GM21717 (cell line): ENCODE data around the gene ADAMTS17.
A peak's percentile ranks its signal among the peaks of the same experiment; 100 is the strongest.

ENCODE experiments used
- ATAC-seq: cut with Tn5 transposase; IDR thresholded peaks from one replicate; pipeline ENCODE4 v1.9.1; 2021; ENCODE audit warnings: mild to moderate bottlenecking, moderate library complexity; ENCODE audit not compliant: unreplicated experiment

Gene ADAMTS17

GRCh38 chr15:100180921-100181320 is 160.9 kb downstream of the ADAMTS17 start:
- ATAC-seq = no peak

GRCh38 chr15:100175406-100176114 is 166.2 kb downstream of the ADAMTS17 start:
- no peak for ATAC-seq

GRCh38 chr15:100174904-100175275 is 166.9 kb downstream of the ADAMTS17 start:
- no peak for ATAC-seq

- no peak for ATAC-seq
Observed at GRCh38 chr15:100174159-100174903, 167.4 kb downstream of the ADAMTS17 start.

- ATAC-seq = no peak
Observed at GRCh38 chr15:100172356-100173024, 169.3 kb downstream of the ADAMTS17 start.

- no peak for ATAC-seq
Observed at GRCh38 chr15:100171411-100171810, 170.4 kb downstream of the ADAMTS17 start.

- ATAC-seq = peak; percentile 93
Observed at GRCh38 chr15:100170291-100171210, 171.2 kb downstream of the ADAMTS17 start.

- ATAC-seq = peak; percentile 16
Observed at GRCh38 chr15:100169615-100170290, 172.0 kb downstream of the ADAMTS17 start.

- ATAC-seq = no peak
Observed at GRCh38 chr15:100168787-100169186, 173.0 kb downstream of the ADAMTS17 start.

- ATAC-seq = no peak
Observed at GRCh38 chr15:100167884-100168375, 173.8 kb downstream of the ADAMTS17 start.

- ATAC-seq = no peak
Observed at GRCh38 chr15:100166313-100166712, 175.5 kb downstream of the ADAMTS17 start.

- ATAC-seq = no peak
Observed at GRCh38 chr15:100163961-100164360, 177.8 kb downstream of the ADAMTS17 start.

- ATAC-seq = no peak
Observed at GRCh38 chr15:100160953-100161352, 180.8 kb downstream of the ADAMTS17 start.

- no peak for ATAC-seq
Observed at GRCh38 chr15:100159436-100159835, 182.3 kb downstream of the ADAMTS17 start.

GRCh38 chr15:100158356-100158755 is 183.4 kb downstream of the ADAMTS17 start:
- no peak for ATAC-seq

GRCh38 chr15:100156201-100156600 is 185.6 kb downstream of the ADAMTS17 start:
- no peak for ATAC-seq

GRCh38 chr15:100154338-100154737 is 187.4 kb downstream of the ADAMTS17 start:
- no peak for ATAC-seq

- ATAC-seq = no peak
Observed at GRCh38 chr15:100152463-100152862, 189.3 kb downstream of the ADAMTS17 start.

GRCh38 chr15:100150906-100151305 is 190.9 kb downstream of the ADAMTS17 start:
- no peak for ATAC-seq

- ATAC-seq = no peak
Observed at GRCh38 chr15:100147828-100148227, 193.9 kb downstream of the ADAMTS17 start.
